HepG2 (cell line): Measurements from ENCODE around the gene ELFN1. TPM values are rescaled to one million over a fixed set of nuclear protein-coding genes. Genes with fewer than 3 reads are reported as not detected.
"Not testable (repeated sequence)": the region's sequence is repeated elsewhere in the genome, so short reads cannot be mapped to it uniquely, and the experiment has no call there.

Source experiments
- ATAC-seq: fragments of 200-7000 bp; cut with Tn5 transposase; 3 replicates; pipeline ENCODE4 v1.9.1; 2020; ENCODE audit warnings: mild to moderate bottlenecking, moderate library complexity
- BruUV-seq: library from RNA; stranded (reverse); fragments of 400-500 nt; replicated peaks from 2 replicates; lab custom pipeline; 2021; lab: Mats Ljungman, UMichigan
- CTCF ChIA-PET: fragments of 300-600 bp; formaldehyde crosslinking; extraction: SDS; loops from one replicate; lab custom pipeline; 2021; ENCODE audit warnings: low total read pairs, inconsistent platforms, low intra/inter-chr PET ratio; lab: Yijun Ruan, JAX
- POLR2A ChIA-PET: fragments of 350-600 bp; sonication (Branson Sonifier 250); formaldehyde crosslinking; loops from one replicate; lab custom pipeline; 2020; ENCODE audit warnings: antibody characterized with exemption, inconsistent platforms; lab: Yijun Ruan, JAX
- DNase-seq: peaks from one replicate; pipeline ENCODE4 v3.0.0-alpha.2; 2015; ENCODE audit warnings: low spot score
- FAIRE-seq: peaks from 3 replicates; lab custom pipeline; 2011; peaks lifted over from hg19 to GRCh38; lab: Jason Lieb, UNC
- H2AFZ ChIP-seq: one replicate; pipeline ENCODE4 v1.6.1; 2011; ENCODE audit warnings: low read length, inconsistent platforms
- H3K27ac ChIP-seq: fragments of 300-600 bp; 3 replicates; pipeline ENCODE4 v1.8.0; 2011; ENCODE audit warnings: mixed run types, mild to moderate bottlenecking, mixed read lengths, low read length, inconsistent platforms; ENCODE audit not compliant: insufficient read depth; ENCODE audit errors: extremely low read length
- H3K27me3 ChIP-seq, 2 experiments: fragments of 200-600 bp in 1 of 2; 2 replicates in 1 of 2; 3 replicates in 1 of 2; pipeline versions ENCODE4 v1.6.0 to v1.8.0; 2011; ENCODE audit warnings: low read length in 2 of 2, mild to moderate bottlenecking in 2 of 2, moderate library complexity in 2 of 2, inconsistent platforms in 1 of 2; ENCODE audit not compliant: insufficient read depth in 2 of 2, control insufficient read depth in 1 of 2
- H3K36me3 ChIP-seq, 2 experiments: fragments of 200-600 bp in 1 of 2; replicated peaks in 1 of 2; 2 replicates in 1 of 2; 3 replicates in 1 of 2; pipeline versions ENCODE4 v1.5.1 to v1.8.0; 2011; ENCODE audit warnings: low read length in 2 of 2, inconsistent platforms in 1 of 2; ENCODE audit not compliant: insufficient read depth in 2 of 2, control insufficient read depth in 1 of 2
- H3K4me1 ChIP-seq: 2 replicates; pipeline ENCODE4 v1.5.1; 2012; ENCODE audit warnings: low read length, inconsistent platforms; ENCODE audit not compliant: insufficient read depth
- H3K4me2 ChIP-seq: 2 replicates; pipeline ENCODE4 v1.6.0; 2011; ENCODE audit warnings: low read depth, low read length, inconsistent platforms
- H3K4me3 ChIP-seq, 3 experiments: fragments of 200-600 bp in 1 of 3; sonication (generic), shearing (Covaris generic) in 1 of 3; replicated peaks in 1 of 3; 2 replicates each; pipeline ENCODE4 v1.5.1; 2011 to 2016; ENCODE audit warnings: low read length in 3 of 3, inconsistent platforms in 2 of 3, low read depth in 2 of 3, mild to moderate bottlenecking in 2 of 3, control low read depth in 1 of 3, mixed read lengths in 1 of 3; ENCODE audit not compliant: insufficient read depth in 1 of 3
- H3K79me2 ChIP-seq: one replicate; pipeline ENCODE4 v1.6.1; 2011; ENCODE audit warnings: low read length, inconsistent platforms; ENCODE audit not compliant: insufficient read depth
- H3K9ac ChIP-seq: 2 replicates; pipeline ENCODE4 v1.6.0; 2011; ENCODE audit warnings: mild to moderate bottlenecking, low read depth, low read length, inconsistent platforms; ENCODE audit not compliant: insufficient read depth
- H3K9me3 ChIP-seq: 2 replicates; pipeline ENCODE4 v1.5.1; 2012; ENCODE audit warnings: mild to moderate bottlenecking, low read length
- H4K20me1 ChIP-seq: 2 replicates; pipeline ENCODE4 v1.6.0; 2011; ENCODE audit warnings: inconsistent platforms, mild to moderate bottlenecking, low read length, moderate library complexity; ENCODE audit not compliant: insufficient read depth
- ZBTB1 ChIP-seq: sonication (generic); formaldehyde crosslinking; IDR thresholded peaks from 2 replicates; pipeline ENCODE4 v1.4.0; 2020; ENCODE audit warnings: missing genetic modification reagents, borderline replicate concordance
- ZMYM3 ChIP-seq: sonication (generic); formaldehyde crosslinking; IDR thresholded peaks from 2 replicates; pipeline ENCODE4 v1.5.1; 2020; ENCODE audit warnings: mild to moderate bottlenecking, missing genetic modification reagents
- WGBS: methylation state at CpG from one replicate; pipeline ENCODE4 v1.1.6; 2017; ENCODE audit warnings: low lambda C conversion rate; 5-methylcytosine and 5-hydroxymethylcytosine counted together
- in situ Hi-C: cut with HindIII; loops from 2 replicates; pipeline ENCODE4 v1.10.0; 2017; ENCODE audit warnings: low pct_unique_long_range_greater_than_20kb; ENCODE audit not compliant: extremely low pct_ligation_motif_present
- intact Hi-C: fragments of 100-400 bp; cut with micrococcal nuclease; formaldehyde crosslinking; loops from one replicate; pipeline ENCODE4 v1.10.0; 2022; ENCODE audit not compliant: unreplicated experiment
- polyA plus RNA-seq, 8 experiments: library from polyadenylated mRNA; depleted of rRNA in 3 of 8; stranded (reverse) in 7 of 8; unstranded in 1 of 8; fragments of >200 nt; fragmentation: Illumina TruSeq in 4 of 8; extraction: Trizol in 4 of 8; gene quantifications; 2 replicates each; pipeline versions ENCODE4 v1.2.1 to v1.2.3, GENCODE V29; 2011 to 2016; ENCODE audit warnings: low read depth in 4 of 8, missing spikeins in 1 of 8, mixed read lengths in 1 of 8; ENCODE audit not compliant: insufficient read depth in 1 of 8
- total RNA-seq, 5 experiments: library from RNA; depleted of rRNA; stranded (reverse); fragments of >200 nt; fragmentation: Illumina TruSeq; extraction: Trizol; gene quantifications; 2 replicates each; pipeline ENCODE4 v1.2.3, GENCODE V29; 2016; ENCODE audit warnings: low read depth in 1 of 5

Gene ELFN1
- total and polyA plus RNA-seq, 2 of the 13 experiments (the other 11 are each of a cell fraction or from before 2014, with no cell fraction given), result 0.13 to 0.18 TPM

- FAIRE-seq (no peak), DNase-seq (no peak), ATAC-seq (no peak)
- no peak overlapping the region for H2AFZ ChIP-seq
- no peaks in the 10 kb centered on the region for H3K79me2 ChIP-seq
- intact Hi-C loops, result no loop called here
- H3K9ac ChIP-seq, result no peak overlapping the region
- H3K4me2 ChIP-seq, result no peak overlapping the region
- no peaks in the 10 kb centered on the region for H4K20me1 ChIP-seq
- peaks cover 0 to 4% of the 10 kb centered on the region in 2 experiments; a peak in 3 of 5 replicates for H3K27me3 ChIP-seq
- ChIA-PET POLR2A (interaction anchor here (0.9 kb wide), 1 partner anchor 259 kb away, joined by 3 read pairs; no protein-coding TSS in a partner anchor), CTCF (no interaction called here)
- in situ Hi-C loops, result no loop called here
- no peaks in the 10 kb centered on the region for H3K36me3 ChIP-seq
- H3K27ac ChIP-seq, result no peak overlapping the region
- peaks cover 45% of the 10 kb centered on the region for H3K4me1 ChIP-seq
- BruUV-seq, result no TSS peak
- TF ChIP-seq ZMYM3 (CRISPR knock-in tag), result peak; percentile 25; the same call in 1 of the 2 replicates
- TF ChIP-seq ZBTB1 (CRISPR knock-in tag), result no peak
- no peaks in the 10 kb centered on the region for H3K9me3 ChIP-seq
- H3K4me3 ChIP-seq, result no peak overlapping the region
- 74% methylated on average over 10 of the region's 15 CpGs for WGBS
Observed at GRCh38 chr7:1717903-1718676, 48.0 kb downstream of the ELFN1 start.

GRCh38 chr7:1718850-1719249, 48.8 kb downstream of the ELFN1 start:
- CTCF ChIA-PET, H3K79me2 ChIP-seq, H3K27me3 ChIP-seq, H3K27ac ChIP-seq, H3K9me3 ChIP-seq, intact Hi-C loops, FAIRE-seq, in situ Hi-C loops, H3K9ac ChIP-seq, DNase-seq, POLR2A ChIA-PET, H4K20me1 ChIP-seq, H3K4me2 ChIP-seq, ATAC-seq, H3K4me3 ChIP-seq, H3K36me3 ChIP-seq, H2AFZ ChIP-seq, BruUV-seq: not testable (repeated sequence)
- WGBS, result 95% methylated on average over 4 of the region's 10 CpGs
- H3K4me1 ChIP-seq, result peaks cover 38% of the 10 kb centered on the region

GRCh38 chr7:1719256-1719655, 49.2 kb downstream of the ELFN1 start:
- H3K9me3 ChIP-seq, H4K20me1 ChIP-seq, H3K27ac ChIP-seq, H3K36me3 ChIP-seq, H3K79me2 ChIP-seq, POLR2A ChIA-PET, in situ Hi-C loops, H2AFZ ChIP-seq, H3K4me2 ChIP-seq, CTCF ChIA-PET, BruUV-seq, H3K9ac ChIP-seq, FAIRE-seq, intact Hi-C loops, ATAC-seq, H3K4me3 ChIP-seq, H3K27me3 ChIP-seq, DNase-seq: not testable (repeated sequence)
- H3K4me1 ChIP-seq, result peaks cover 38% of the 10 kb centered on the region
- WGBS, result 63% methylated on average over 7 of the region's 13 CpGs
